GM06990 (cell line): ENCODE data around the gene SPTBN5.

Experiments used
- DNase-seq: peaks from one replicate; pipeline ENCODE4 v3.0.0-alpha.2; 2011; ENCODE audit not compliant: insufficient read length; ENCODE audit errors: extremely low read depth
- H3K27me3 ChIP-seq: replicated peaks from 2 replicates; pipeline ENCODE4 v1.6.0; 2011; ENCODE audit warnings: low read length; ENCODE audit not compliant: control insufficient read depth, insufficient read depth
- H3K36me3 ChIP-seq: 2 replicates; pipeline ENCODE4 v1.5.1; 2011; ENCODE audit warnings: low read length; ENCODE audit not compliant: control insufficient read depth, insufficient read depth
- H3K4me3 ChIP-seq: replicated peaks from 2 replicates; pipeline ENCODE4 v1.5.1; 2011; ENCODE audit warnings: low read depth, mild to moderate bottlenecking, control low read depth, low read length
- CTCF ChIP-seq: IDR thresholded peaks from 2 replicates; pipeline ENCODE4 v1.5.1; 2011; ENCODE audit warnings: low read length, control low read depth, mild to moderate bottlenecking, inconsistent platforms; ENCODE audit not compliant: insufficient read depth, poor library complexity, severe bottlenecking

The SPTBN5 gene

GRCh38 chr15:41881920-41882688, 11.7 kb downstream of the SPTBN5 start:
- TF ChIP-seq CTCF = no peak
- DNase-seq = no peak
- Histone ChIP-seq H3K27me3 (peaks cover 5% of the 10 kb centered on the region), H3K36me3 (no peaks in the 10 kb centered on the region), H3K4me3 (no peak overlapping the region)

DNA sequence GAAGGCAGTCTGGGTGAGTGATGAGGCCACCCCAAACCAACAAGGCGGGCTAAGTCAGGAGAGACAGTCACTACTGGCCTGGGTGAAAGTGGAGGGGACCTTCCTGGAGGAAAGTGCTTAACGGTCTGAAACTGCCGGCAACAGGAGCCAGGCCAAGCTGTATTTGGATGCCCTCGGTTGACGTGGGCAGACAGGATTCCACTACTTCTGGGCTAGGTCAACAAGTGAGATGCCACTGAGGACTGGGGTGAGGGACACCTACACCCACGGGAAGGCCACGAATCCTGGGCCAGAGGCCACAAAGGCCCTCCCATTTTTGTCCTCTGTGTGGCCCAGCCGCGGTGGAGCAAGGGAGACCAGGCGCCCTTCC, 12.3 kb downstream of the SPTBN5 start:
- no peak for DNase-seq
- no peaks in the 10 kb centered on the region for H3K36me3 ChIP-seq
- no peak for TF ChIP-seq CTCF

DNA sequence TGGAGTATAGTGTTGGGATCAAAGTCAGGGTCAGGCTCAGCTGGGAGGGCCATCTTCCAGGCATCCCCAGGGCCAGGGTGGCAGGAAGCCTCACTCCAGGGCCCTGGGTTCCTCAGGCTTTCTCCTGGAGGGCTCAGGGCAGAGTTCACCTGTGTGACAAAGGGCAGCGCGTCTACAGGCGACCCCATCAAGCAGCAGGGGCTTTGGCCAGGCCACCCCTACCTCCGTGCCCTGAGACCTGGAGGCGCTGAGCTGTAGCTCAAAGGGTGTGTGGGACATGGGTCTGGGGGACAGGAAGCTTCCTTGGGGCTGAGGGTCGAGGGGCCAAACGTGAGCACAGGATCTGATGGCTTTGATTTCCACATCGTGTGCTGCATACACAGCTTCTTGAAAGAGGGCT, 12.8 kb downstream of the SPTBN5 start:
- DNase-seq = no peak
- Histone ChIP-seq H3K4me3 (no peak overlapping the region), H3K27me3 (peaks cover 7% of the 10 kb centered on the region), H3K36me3 (no peaks in the 10 kb centered on the region)
- no peak for TF ChIP-seq CTCF

More for the DNA sequence above, 12.3 kb downstream of the SPTBN5 start:
- Histone ChIP-seq H3K4me3 (no peak overlapping the region), H3K27me3 (peaks cover 5% of the 10 kb centered on the region)

GRCh38 chr15:41880156-41880877, 13.5 kb downstream of the SPTBN5 start:
- peaks cover 7% of the 10 kb centered on the region for H3K27me3 ChIP-seq
- H3K4me3 ChIP-seq = no peak overlapping the region
- H3K36me3 ChIP-seq = no peaks in the 10 kb centered on the region
- no peak for DNase-seq
- no peak for TF ChIP-seq CTCF

DNA sequence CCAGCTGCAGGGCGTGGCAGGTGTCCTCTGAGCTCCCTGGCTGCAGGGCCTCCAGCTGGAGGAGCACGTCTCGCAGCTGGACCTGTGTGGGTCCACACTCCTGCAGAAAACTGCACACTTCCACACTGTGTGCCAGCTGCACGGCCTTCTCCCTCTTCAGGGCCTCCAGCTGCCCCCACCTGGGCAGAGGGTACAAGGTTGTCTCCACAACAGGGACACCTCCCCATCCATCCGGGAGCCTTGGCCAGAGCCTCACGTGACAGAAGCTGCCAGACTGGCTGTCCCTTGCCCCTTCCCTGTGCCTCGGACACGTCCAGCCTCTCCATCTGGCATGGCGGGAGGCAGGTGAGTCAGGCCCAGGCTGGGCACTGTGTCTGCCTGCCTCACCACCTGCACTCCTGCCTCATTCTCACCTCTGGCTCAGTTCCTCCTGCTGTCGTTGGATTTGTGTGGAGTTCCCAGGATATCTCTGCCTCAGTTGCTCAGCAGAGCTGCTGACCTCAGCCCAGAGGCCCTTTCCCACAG, 14.5 kb downstream of the SPTBN5 start:
- Histone ChIP-seq H3K27me3 (peaks cover 8% of the 10 kb centered on the region), H3K36me3 (no peaks in the 10 kb centered on the region), H3K4me3 (no peak overlapping the region)
- no peak for TF ChIP-seq CTCF
- DNase-seq = no peak
